ELF-1 (cell line): Measurements from ENCODE around the gene RGS9.

Experiments
- DNase-seq: peaks from one replicate; pipeline ENCODE4 v3.0.0-alpha.2; 2016; ENCODE audit warnings: low read depth, low spot score

Gene RGS9

DNA sequence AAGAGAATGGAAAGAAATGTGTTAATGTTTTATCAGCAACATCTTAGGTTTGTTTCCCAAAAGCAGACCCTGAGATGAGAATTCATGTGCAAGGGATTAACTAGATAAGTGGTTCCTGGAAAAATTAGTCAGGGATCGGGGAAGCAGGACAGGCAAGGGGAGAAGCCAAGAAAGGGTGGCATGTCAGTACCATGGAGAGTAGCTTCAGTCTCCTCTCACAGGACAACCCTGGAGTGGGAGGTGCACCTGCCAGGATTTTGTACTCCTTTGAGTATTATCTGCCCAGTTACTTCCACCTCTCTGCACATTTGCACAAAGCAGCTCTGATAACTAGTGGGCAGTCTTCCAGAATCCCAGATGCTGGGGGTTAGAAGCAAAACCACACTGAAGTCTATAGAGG is 117.0 kb downstream of the RGS9 start:
- no peak for DNase-seq

DNA sequence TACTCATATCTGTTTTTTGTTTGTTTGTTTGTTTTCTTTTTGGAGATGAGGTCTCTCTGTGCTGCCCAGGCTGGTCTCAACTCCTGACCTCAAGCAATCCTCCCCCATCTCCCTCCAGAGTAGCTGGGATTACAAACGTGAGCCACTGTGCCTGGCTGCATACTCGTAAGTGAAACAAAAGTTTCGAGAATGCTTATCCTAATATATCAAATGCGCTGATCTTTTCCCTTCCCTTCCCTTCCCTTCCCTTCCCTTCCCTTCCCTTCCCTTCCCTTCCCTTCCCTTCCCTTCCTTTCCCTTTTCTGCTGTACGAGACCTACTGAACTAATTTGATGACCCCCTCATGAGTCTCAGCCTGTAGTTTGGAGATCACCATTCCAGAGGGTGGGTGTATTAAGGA is 122.1 kb downstream of the RGS9 start:
- no peak for DNase-seq

DNA sequence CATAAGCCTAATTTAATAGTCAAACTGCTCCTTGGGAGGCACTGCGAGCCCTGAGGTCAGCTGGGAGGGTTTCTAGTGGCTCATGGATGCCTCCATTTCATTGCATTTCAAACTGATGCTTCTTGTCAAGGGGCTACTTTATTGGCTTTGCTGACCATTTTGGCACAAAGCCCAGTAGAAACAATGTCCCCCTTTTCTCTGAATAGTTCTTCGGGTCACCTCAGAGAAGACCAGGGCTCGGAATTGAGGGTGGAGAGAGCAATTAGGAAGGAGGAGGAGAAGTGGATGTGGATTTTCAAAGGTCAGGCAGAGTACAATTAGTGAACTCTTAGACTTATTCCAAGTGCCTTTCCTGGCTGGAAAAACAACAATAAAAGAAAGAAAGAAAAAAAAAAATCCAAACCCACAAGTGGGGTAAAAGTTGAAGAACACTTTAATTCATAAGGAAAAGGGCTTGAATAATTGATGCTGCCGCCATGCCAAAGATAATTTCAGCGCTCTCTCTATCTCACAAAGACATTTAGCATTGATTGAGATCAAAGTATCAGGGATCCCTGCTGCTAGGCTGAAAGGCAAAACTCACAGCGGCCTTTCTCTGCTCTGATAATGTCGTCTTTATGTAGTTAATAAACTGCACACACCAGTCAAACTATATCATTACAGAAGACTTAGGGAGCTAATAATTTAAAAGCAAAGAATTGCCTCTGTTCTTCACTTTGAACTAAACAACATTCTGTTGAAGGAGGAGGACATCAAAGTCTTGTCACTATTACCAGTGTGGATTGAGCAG is 122.7 kb downstream of the RGS9 start:
- DNase-seq: no peak

DNA sequence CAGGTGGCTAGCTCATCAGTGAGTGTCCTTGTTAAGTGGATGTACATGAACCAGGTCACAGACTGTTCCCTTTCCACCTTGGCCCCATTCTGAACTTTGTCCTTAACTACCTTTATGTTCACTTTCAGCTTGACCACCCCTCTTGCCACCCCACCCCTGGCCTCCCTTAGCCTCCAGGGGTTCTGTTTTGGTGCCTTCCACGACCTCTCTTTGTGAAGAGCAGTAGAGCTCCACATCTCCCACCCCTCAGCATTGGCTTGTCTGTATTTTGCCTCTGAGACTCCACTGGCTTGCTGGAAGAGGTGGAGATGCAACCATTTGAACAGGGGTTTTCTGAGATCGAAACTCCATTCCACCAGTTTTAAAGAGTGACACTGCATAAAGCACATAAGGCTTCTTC is 123.5 kb downstream of the RGS9 start:
- DNase-seq: no peak

DNA sequence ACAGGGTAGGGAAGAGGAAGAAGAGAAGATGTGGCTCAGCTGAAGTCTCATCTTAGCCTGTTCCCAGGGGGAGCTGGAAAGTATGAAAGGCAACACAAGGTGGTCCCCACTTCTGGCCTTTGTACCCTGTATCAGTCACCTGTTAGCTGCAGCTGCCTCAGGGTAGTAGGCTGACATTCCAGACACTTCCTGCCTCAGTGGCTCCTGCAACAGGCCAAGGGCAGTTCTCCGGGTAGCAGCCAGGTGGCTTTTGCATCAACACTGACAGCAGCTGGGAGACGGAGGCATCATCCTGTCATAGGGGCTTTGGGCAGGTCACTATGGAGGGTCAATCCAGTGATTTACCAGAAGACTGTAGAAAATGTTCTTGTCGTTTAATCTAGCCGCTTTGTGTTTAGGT is 124.0 kb downstream of the RGS9 start:
- peak; percentile 28 for DNase-seq

DNA sequence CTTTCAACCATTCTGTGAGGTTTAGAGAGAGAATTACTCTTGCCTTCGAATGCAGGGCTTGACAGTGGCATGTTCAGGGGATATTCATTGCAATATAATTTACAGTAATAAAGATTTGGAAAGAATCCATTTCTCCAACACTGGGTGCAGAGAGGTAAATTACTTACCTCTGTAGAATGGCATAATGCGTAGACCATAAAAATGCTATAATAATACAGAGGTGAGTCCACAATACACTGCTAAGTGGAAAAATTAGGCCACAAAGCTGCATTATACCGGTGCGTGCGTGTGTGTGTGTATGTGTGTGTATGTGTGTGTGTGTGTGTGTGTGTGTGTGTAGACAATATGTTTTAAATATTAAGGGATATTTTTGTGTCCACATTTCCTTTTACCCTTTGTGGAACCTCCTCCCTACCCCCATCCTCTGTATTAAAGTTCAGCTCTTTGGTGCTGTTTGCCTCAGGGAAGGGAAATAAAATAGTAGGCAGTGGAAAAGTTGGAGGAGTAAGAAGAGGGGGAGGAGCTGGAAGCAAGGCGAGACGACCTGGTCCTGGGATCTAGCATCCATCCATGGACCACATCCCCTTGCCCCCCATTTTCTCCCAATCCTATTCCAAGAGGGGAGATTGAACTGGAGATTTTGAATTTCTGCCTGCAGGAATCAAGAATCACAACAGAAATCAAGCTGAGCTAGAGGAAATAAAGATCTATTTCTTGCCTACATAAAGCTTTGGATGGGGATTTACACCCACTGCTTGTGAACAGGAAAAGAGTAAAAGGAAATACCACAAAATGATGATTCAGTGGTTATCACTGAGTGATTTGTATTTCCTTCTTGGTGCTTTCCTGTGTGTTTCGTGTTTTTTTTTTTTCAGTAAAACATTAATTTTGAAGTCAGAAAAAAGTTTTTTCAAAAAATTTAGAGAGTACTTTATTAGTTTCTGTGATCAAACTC is 124.8 kb downstream of the RGS9 start:
- DNase-seq: no peak

DNA sequence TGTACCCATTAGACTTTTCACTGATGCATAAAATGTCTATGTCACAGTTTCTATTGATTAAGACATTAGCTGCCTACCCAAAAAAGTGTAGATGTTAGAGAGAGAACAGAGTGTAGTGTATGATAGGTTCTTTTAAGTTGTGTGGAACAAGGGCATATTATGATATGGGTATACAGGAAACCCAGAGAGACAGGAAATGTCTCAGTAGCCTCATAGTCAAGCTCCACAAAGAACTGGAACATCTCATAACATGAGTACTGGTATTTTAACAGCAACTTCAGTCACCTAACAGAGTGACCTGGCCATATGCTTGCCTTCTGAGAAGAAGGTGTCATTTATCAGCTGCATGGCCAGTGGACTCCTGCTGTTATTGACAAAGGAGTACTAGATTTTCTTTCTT is 128.1 kb downstream of the RGS9 start:
- no peak for DNase-seq

DNA sequence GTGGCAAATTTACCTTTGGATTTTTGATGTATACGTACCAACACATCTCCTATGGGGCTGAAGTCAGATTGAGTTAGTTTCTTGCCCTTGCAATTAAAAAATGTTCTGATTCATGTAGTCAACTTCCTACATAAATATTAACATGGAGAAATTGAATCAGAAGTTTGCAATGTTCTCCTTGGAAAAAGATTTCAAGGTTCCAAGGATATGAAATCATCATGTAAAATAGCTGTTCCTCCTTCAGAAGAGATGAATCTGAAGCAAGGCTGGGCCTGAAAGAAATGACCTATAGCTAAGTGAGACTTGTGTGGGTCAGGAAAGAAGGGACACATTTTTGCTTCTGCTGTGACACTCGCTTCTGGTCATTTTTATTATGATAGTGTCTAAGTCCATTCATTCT is 131.7 kb downstream of the RGS9 start:
- no peak for DNase-seq

DNA sequence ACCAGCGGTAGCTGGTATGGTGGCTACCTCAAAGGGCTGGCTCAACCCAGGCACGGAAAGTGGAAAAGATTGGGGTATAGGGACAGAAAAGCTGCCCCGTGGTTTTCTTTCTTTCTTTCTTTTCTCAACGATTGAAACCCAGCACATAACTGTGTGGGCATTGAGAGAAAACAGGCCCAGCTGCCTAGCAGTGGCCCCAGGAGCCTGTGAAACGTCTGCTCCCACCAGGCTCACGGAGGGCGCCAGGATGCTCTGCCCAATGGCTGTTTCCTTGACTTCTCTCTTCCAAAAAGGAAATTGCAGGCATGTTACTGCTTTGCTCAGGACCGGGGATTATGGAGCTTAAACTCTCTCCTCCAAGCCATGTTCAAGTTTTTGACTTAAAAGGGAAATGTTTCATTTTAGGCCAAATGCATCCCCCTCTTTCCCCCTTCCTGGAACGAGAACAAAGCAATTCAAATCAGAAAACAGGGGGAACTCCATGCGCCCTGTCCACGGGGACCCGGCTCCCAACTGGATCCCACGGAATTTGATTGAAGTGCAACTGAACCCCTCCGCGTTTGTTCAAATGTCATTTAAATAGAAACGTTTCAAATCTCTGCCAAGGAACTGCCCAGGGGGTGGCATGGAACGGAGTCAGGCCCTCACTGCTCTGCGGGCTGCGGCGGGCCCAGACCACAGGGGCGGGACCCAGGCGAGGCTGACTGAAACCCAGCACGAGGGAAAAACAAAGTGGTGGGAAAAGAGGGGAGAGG is 133.5 kb downstream of the RGS9 start:
- DNase-seq: no peak

DNA sequence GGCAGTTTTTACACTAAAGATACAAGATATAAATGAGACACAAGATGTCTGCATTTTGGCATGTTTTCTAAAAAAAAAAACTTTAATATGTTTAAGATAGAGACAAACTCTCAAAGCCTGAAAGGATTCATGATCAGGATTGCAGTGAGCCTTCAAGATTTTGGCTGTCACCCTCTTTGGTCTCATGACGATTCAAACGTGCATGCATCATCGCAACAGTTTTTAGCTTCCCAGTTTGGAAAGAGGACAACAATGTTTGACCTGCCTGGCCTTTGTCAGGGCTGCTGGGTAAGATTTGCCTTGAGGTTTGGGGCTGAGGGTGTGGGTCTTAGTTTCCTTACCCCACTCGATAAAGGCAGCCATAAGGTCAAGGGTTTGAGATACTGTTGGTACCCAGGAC is 134.1 kb downstream of the RGS9 start:
- DNase-seq: no peak
